ENCODE measurements around the gene EIF1AX. TPM values are rescaled to one million over a fixed set of nuclear protein-coding genes. Genes with fewer than 3 reads are reported as not detected.
"Not testable (repeated sequence)": the region's sequence is repeated elsewhere in the genome, so short reads cannot be mapped to it uniquely, and the experiment has no call there.

The EIF1AX gene
- total and polyA plus RNA-seq, 4 donors: 37.3 to 104 (median 47.8) TPM

DNA sequence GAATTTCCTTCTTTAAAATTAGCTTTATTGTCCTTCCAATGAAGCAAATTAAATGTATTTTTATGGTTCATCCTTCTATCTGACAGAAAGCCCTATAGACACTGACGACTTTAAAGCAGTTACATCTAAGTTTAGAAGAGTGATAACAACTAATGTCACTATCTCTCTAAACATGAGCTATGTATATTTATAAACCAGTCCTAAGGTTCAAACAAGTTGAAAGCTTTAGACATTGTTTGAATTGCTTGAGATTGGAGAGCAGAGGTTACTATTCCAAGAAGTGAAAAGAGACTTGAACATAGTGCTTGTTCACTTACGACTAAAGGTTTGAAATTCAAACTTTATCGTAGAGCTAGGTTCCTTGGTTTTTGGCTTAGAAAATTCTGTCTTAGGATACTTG lies 30.2 kb upstream of the EIF1AX start:
- no peaks in the 10 kb centered on the region for H3K9me3 ChIP-seq (ENCODE audit: control insufficient read depth in 4 of 4, insufficient read depth in 3 of 4, low read length in 3 of 4)
- TF ChIP-seq, protein P1, sequence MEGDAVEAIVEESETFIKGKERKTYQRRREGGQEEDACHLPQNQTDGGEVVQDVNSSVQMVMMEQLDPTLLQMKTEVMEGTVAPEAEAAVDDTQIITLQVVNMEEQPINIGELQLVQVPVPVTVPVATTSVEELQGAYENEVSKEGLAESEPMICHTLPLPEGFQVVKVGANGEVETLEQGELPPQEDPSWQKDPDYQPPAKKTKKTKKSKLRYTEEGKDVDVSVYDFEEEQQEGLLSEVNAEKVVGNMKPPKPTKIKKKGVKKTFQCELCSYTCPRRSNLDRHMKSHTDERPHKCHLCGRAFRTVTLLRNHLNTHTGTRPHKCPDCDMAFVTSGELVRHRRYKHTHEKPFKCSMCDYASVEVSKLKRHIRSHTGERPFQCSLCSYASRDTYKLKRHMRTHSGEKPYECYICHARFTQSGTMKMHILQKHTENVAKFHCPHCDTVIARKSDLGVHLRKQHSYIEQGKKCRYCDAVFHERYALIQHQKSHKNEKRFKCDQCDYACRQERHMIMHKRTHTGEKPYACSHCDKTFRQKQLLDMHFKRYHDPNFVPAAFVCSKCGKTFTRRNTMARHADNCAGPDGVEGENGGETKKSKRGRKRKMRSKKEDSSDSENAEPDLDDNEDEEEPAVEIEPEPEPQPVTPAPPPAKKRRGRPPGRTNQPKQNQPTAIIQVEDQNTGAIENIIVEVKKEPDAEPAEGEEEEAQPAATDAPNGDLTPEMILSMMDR (IDR thresholded peaks at IDR 0.05; ENCODE audit: control extremely low read depth, extremely low read depth): no peak
- 78 to 94% methylated on average over 3 of the region's 3 CpGs for whole genome bisulfite sequencing, 2 donors
- peaks cover 0 to 49% (median 29%) of the 10 kb centered on the region in 3 donors for H3K27me3 ChIP-seq (ENCODE audit: control insufficient read depth in 3 of 3, insufficient read depth in 3 of 3, low read length in 2 of 3)
- no peak for DNase-seq
- no peaks in the 10 kb centered on the region for H3K4me1 ChIP-seq (ENCODE audit: control insufficient read depth in 5 of 5, insufficient read depth in 5 of 5, low read length in 5 of 5)
- H3K4me3 ChIP-seq: no peak overlapping the region
- no peak for ATAC-seq (ENCODE audit: insufficient read depth, low FRiP score)
- H3K36me3 ChIP-seq (ENCODE audit: control insufficient read depth in 4 of 4, insufficient read depth in 4 of 4, low read length in 4 of 4): peaks cover 0 to 27% (median 8%) of the 10 kb centered on the region in 4 donors
- H3K9ac ChIP-seq (ENCODE audit: insufficient read depth in 1 of 2, low read length in 2 of 2): no peak overlapping the region
- H3K27ac ChIP-seq (ENCODE audit: low read depth in 1 of 2, low read length in 1 of 2): no peak overlapping the region

DNA sequence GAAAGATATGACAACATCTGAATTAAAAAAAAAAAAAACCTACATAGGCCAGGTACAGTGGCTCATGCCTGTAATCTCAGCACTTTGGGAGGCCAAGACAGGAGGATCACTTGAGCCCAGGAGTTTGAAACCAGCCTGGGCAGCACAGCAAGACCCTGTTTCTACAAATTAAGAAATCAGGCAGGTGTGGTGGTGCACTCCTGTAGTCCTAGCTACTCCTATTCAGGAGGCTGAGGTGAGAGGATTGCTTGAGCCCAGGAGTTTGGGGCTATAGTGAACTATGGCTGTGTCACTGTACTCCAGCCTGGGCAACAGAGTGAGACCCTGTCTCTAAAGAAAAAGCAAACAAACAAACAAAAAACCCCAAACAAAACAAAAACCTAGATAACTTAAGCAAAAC lies 20.9 kb upstream of the EIF1AX start:
- H3K27me3 ChIP-seq (ENCODE audit: control insufficient read depth in 3 of 3, insufficient read depth in 3 of 3, low read length in 2 of 3): peaks cover 0 to 47% (median 36%) of the 10 kb centered on the region in 3 donors
- not testable (repeated sequence) for H3K9ac ChIP-seq (ENCODE audit: insufficient read depth in 1 of 2, low read length in 2 of 2); H3K27ac ChIP-seq (ENCODE audit: low read depth in 1 of 2, low read length in 1 of 2); ATAC-seq (ENCODE audit: insufficient read depth, low FRiP score); DNase-seq; H3K9me3 ChIP-seq (ENCODE audit: control insufficient read depth in 4 of 4, insufficient read depth in 3 of 4, low read length in 3 of 4); H3K4me1 ChIP-seq (ENCODE audit: control insufficient read depth in 5 of 5, insufficient read depth in 5 of 5, low read length in 5 of 5); H3K4me3 ChIP-seq; H3K36me3 ChIP-seq (ENCODE audit: control insufficient read depth in 4 of 4, insufficient read depth in 4 of 4, low read length in 4 of 4)

DNA sequence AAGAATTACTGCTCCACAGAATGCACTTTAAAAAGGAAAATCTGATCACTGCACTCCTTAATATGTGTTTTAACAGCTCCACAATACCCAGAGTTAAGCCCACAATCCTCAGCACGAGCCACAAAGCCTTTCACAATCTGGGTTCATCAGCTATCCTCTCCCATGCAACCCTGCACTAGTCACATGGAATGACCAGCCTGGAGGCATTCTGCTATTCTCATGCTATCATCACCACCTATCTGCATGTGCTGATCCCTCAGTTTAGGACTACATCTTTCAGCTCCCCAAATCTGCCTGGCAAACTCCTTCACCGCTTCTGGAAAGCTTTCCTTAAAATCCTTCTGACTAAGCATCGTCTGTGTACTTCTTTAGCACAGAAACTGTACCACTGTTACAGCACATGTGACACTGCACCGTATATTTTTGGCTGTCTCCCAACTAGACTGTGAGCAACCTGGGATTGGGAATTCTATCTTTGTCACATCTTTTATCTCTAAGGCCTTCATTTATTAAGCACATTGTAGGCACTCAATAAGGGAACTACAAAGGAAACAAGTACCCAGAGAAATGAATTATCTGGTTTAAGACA lies 18.3 kb upstream of the EIF1AX start:
- WGBS, 2 donors: 77 to 94% methylated on average over 4 of the region's 4 CpGs
- no peaks in the 10 kb centered on the region for H3K9me3 ChIP-seq (ENCODE audit: control insufficient read depth in 4 of 4, insufficient read depth in 3 of 4, low read length in 3 of 4)
- no peak overlapping the region for H3K27ac ChIP-seq (ENCODE audit: low read depth in 1 of 2, low read length in 1 of 2)
- H3K36me3 ChIP-seq (ENCODE audit: control insufficient read depth in 4 of 4, insufficient read depth in 4 of 4, low read length in 4 of 4): peaks cover 3 to 13% (median 7%) of the 10 kb centered on the region in 4 donors
- TF ChIP-seq, protein P1 (IDR thresholded peaks at IDR 0.05; ENCODE audit: control extremely low read depth, extremely low read depth): no peak
- no peak for DNase-seq
- no peaks in the 10 kb centered on the region for H3K4me1 ChIP-seq (ENCODE audit: control insufficient read depth in 5 of 5, insufficient read depth in 5 of 5, low read length in 5 of 5)
- no peak for ATAC-seq (ENCODE audit: insufficient read depth, low FRiP score)
- no peak overlapping the region for H3K9ac ChIP-seq (ENCODE audit: insufficient read depth in 1 of 2, low read length in 2 of 2)
- H3K4me3 ChIP-seq: no peak overlapping the region
- H3K27me3 ChIP-seq (ENCODE audit: control insufficient read depth in 3 of 3, insufficient read depth in 3 of 3, low read length in 2 of 3): peaks cover 0 to 48% (median 38%) of the 10 kb centered on the region in 3 donors

DNA sequence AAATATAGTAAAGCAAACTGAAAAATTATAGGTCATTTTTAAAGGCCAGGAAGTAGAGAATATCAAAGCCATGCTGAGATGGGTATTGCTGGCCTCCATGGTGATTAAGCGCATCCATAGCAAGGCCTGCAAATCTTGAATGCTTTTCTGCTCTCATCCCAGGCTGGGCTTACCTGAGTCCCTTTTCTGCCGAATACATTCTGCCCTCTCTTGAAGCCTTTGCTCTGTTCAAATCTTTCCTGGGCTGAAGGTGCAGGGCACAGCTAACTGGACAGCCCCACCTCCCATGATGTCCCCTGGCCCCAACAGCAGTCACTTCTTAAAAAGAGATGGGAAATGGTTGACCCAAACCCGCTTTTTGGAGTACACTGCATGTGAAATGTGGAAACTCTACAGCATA lies 10.1 kb upstream of the EIF1AX start:
- TF ChIP-seq, protein P1 (IDR thresholded peaks at IDR 0.05; ENCODE audit: control extremely low read depth, extremely low read depth): no peak
- Histone ChIP-seq H3K4me1 (ENCODE audit: control insufficient read depth in 5 of 5, insufficient read depth in 5 of 5, low read length in 5 of 5) (no peaks in the 10 kb centered on the region), H3K9me3 (ENCODE audit: control insufficient read depth in 4 of 4, insufficient read depth in 3 of 4, low read length in 3 of 4) (no peaks in the 10 kb centered on the region), H3K4me3 (no peak overlapping the region), H3K27me3 (ENCODE audit: control insufficient read depth in 3 of 3, insufficient read depth in 3 of 3, low read length in 2 of 3) (peaks cover 0 to 68% (median 30%) of the 10 kb centered on the region in 3 donors), H3K36me3 (ENCODE audit: control insufficient read depth in 4 of 4, insufficient read depth in 4 of 4, low read length in 4 of 4) (peaks cover 0 to 7% (median 3%) of the 10 kb centered on the region in 4 donors), H3K9ac (ENCODE audit: insufficient read depth in 1 of 2, low read length in 2 of 2) (no peak overlapping the region), H3K27ac (ENCODE audit: low read depth in 1 of 2, low read length in 1 of 2) (no peak overlapping the region)
- 92 to 100% methylated on average over 3 of the region's 3 CpGs for WGBS, 2 donors
- ATAC-seq (ENCODE audit: insufficient read depth, low FRiP score): no peak
- no peak for DNase-seq
